Gastrocnemius medialis (tissue), 4 donors: Measurements from ENCODE around the gene RORB. TPM values are rescaled to one million over a fixed set of nuclear protein-coding genes. Genes with fewer than 3 reads are reported as not detected.

Experiments
- ATAC-seq, 2 donors: fragments of 150-250 bp; one replicate each; pipeline ENCODE4 v1.9.1; 2016
- DNase-seq, 2 donors: peaks; one replicate each; pipeline ENCODE4 v3.0.0-alpha.2; 2019
- H3K27ac ChIP-seq, 4 donors: fragments of 200-600 bp; sonication (generic); 1 replicate in 1 of 4; 2 replicates in 3 of 4; pipeline ENCODE4 v1.5.1; 2016 to 2018; ENCODE audit warnings: mild to moderate bottlenecking in 2 of 4, moderate library complexity in 1 of 4
- H3K27me3 ChIP-seq, 3 donors: fragments of 200-600 bp; sonication (generic) in 2 of 3; 1 replicate in 1 of 3; 2 replicates in 2 of 3; pipeline versions ENCODE4 v1.5.1 to v1.6.0; 2016 to 2019; ENCODE audit warnings: mild to moderate bottlenecking in 1 of 3, moderate library complexity in 1 of 3
- H3K36me3 ChIP-seq, 2 donors: fragments of 200-600 bp; sonication (generic) in 1 of 2; one replicate each; pipeline ENCODE4 v1.5.1; 2017 to 2018
- H3K4me1 ChIP-seq, 2 donors: fragments of 200-600 bp; sonication (generic) in 1 of 2; one replicate each; pipeline ENCODE4 v1.5.1; 2016 to 2017; ENCODE audit warnings: mild to moderate bottlenecking in 2 of 2
- H3K4me3 ChIP-seq, 4 donors: fragments of 200-600 bp; sonication (generic) in 3 of 4; 1 replicate in 1 of 4; 2 replicates in 3 of 4; pipeline ENCODE4 v1.5.1; 2016 to 2019; ENCODE audit warnings: mild to moderate bottlenecking in 2 of 4
- H3K9me3 ChIP-seq, 3 donors: fragments of 200-600 bp; sonication (generic) in 2 of 3; 1 replicate in 1 of 3; 2 replicates in 2 of 3; pipeline ENCODE4 v1.5.1; 2016 to 2019
- POLR2A ChIP-seq, 2 donors: fragments of 450-650 bp; IDR thresholded peaks; one replicate each; pipeline ENCODE4 v1.6.1; 2017; ENCODE audit warnings: antibody characterized with exemption in 2 of 2, mild to moderate bottlenecking in 2 of 2, moderate library complexity in 2 of 2
- in situ Hi-C, 4 donors: fragments of 200-750 bp; cut with MboI; loops; one replicate each; pipeline versions ENCODE4 v1.15.0 to v1.8.0; 2017; ENCODE audit warnings: low sequenced_read_pairs in 4 of 4
- intact Hi-C: fragments of 100-400 bp; cut with DNase I; formaldehyde crosslinking; loops from one replicate; pipeline ENCODE4 v1.15.1; 2023; ENCODE audit warnings: low total_unique reads
- total RNA-seq, 4 donors: library from RNA; depleted of rRNA; stranded (reverse); fragments of >200 nt; gene quantifications; one replicate each; pipeline versions ENCODE4 v1.1.0 to v1.2.3, GENCODE V29; 2016
- TF ChIP-seq, protein P1 (sequence below), 5 experiments: fragments of 450-650 bp in 3 of 5; fragments of 200-600 bp in 2 of 5; sonication (generic) in 2 of 5; IDR thresholded peaks in 4 of 5; conservative IDR thresholded peaks in 1 of 5; 1 replicate in 4 of 5; 2 replicates in 1 of 5; pipeline ENCODE4 v1.5.1; 2016 to 2019; ENCODE audit warnings: antibody characterized with exemption in 5 of 5, mild to moderate bottlenecking in 3 of 5, moderate library complexity in 3 of 5

The RORB gene
- total RNA-seq, 4 donors from 2014 or later, result 0.10 TPM; not detected in 3

DNA sequence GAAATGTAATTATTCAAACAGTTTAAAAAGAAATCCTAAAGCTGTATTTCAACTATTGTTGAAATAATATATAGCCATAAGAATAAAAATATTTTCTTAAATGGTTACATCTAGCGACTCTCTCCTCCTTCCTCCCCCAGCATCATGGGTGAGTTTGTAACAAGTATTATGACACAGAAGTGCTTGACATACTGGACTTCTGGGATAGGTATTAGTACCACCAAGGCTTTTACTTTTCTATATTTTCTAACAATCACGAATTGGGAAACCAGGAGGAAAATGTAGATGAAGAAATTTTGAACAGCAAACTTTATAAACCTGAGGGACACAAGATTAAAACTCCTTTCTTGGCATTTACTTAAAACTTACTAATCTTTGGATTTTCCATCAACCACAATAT lies 4.4 kb downstream of the RORB start:
- peaks cover 7 to 33% of the 10 kb centered on the region in 2 donors for H3K4me1 ChIP-seq
- H3K27ac ChIP-seq, result no peak overlapping the region
- intact Hi-C loops, result no loop called here
- no peaks in the 10 kb centered on the region for H3K36me3 ChIP-seq
- H3K27me3 ChIP-seq, result peaks cover 18 to 26% (median 21%) of the 10 kb centered on the region in 3 donors
- TF ChIP-seq, protein P1, sequence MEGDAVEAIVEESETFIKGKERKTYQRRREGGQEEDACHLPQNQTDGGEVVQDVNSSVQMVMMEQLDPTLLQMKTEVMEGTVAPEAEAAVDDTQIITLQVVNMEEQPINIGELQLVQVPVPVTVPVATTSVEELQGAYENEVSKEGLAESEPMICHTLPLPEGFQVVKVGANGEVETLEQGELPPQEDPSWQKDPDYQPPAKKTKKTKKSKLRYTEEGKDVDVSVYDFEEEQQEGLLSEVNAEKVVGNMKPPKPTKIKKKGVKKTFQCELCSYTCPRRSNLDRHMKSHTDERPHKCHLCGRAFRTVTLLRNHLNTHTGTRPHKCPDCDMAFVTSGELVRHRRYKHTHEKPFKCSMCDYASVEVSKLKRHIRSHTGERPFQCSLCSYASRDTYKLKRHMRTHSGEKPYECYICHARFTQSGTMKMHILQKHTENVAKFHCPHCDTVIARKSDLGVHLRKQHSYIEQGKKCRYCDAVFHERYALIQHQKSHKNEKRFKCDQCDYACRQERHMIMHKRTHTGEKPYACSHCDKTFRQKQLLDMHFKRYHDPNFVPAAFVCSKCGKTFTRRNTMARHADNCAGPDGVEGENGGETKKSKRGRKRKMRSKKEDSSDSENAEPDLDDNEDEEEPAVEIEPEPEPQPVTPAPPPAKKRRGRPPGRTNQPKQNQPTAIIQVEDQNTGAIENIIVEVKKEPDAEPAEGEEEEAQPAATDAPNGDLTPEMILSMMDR (IDR thresholded peaks at IDR 0.05 in 4 of 5, conservative IDR thresholded peaks at IDR 0.05 in 1 of 5), result no peak
- no peak for TF ChIP-seq POLR2A (IDR thresholded peaks at IDR 0.05)
- no peaks in the 10 kb centered on the region for H3K9me3 ChIP-seq
- in situ Hi-C loops, result no loop called here
- H3K4me3 ChIP-seq, result no peak overlapping the region
- DNase-seq, result no peak
- ATAC-seq, result no peak

DNA sequence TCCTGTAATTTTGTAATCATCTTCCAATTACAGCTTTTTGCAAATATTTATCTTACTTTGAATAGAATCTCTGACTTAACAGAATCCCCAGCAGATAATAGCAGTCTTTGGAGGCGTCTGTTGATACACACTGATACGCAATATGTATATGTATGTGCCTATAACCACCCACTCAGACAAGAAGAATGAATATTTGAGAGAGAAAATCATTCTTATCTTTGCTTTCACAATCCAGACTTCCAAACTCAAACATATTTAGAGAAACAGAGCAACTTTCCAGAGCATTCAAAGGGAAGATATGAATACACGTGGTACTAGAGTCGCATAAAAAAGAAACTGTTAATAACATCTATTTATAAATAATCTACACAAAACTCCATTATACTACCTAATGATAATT lies 6.1 kb downstream of the RORB start:
- in situ Hi-C loops, result no loop called here
- H3K9me3 ChIP-seq, result no peaks in the 10 kb centered on the region
- intact Hi-C loops, result no loop called here
- TF ChIP-seq POLR2A (IDR thresholded peaks at IDR 0.05), result no peak
- TF ChIP-seq, protein P1 (IDR thresholded peaks at IDR 0.05 in 4 of 5, conservative IDR thresholded peaks at IDR 0.05 in 1 of 5), result no peak
- ATAC-seq (no peak), DNase-seq (no peak)
- H3K27me3 ChIP-seq, result peaks cover 18 to 26% (median 19%) of the 10 kb centered on the region in 3 donors
- H3K4me1 ChIP-seq, result peaks cover 7 to 19% of the 10 kb centered on the region in 2 donors
- H3K27ac ChIP-seq, result no peak overlapping the region
- H3K36me3 ChIP-seq, result no peaks in the 10 kb centered on the region
- H3K4me3 ChIP-seq, result no peak overlapping the region

DNA sequence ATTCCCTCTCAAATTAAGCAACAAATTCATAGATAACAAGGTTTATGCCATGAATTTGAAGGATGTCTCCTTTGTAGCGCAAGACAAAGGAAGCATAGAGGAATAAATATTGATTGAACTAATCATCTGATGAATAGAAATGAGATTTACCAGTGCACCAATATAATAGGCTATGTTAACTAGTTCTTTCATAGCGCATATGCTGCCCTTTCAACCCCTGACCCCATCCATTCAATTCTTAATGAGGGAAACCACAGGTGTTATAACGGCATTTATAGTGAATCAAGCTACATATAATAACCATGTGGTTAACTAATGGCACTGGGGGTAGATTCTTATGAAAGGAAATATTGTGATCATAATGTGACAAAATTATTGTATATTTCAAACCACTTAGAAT lies 6.5 kb downstream of the RORB start:
- no peak overlapping the region for H3K4me3 ChIP-seq
- peaks cover 16 to 23% (median 17%) of the 10 kb centered on the region in 3 donors for H3K27me3 ChIP-seq
- no peaks in the 10 kb centered on the region for H3K36me3 ChIP-seq
- in situ Hi-C loops, result no loop called here
- H3K9me3 ChIP-seq, result no peaks in the 10 kb centered on the region
- peaks cover 7 to 15% of the 10 kb centered on the region in 2 donors for H3K4me1 ChIP-seq
- TF ChIP-seq POLR2A (IDR thresholded peaks at IDR 0.05), result no peak
- TF ChIP-seq, protein P1 (IDR thresholded peaks at IDR 0.05 in 4 of 5, conservative IDR thresholded peaks at IDR 0.05 in 1 of 5), result no peak
- intact Hi-C loops, result no loop called here
- ATAC-seq, result no peak
- no peak overlapping the region for H3K27ac ChIP-seq
- no peak for DNase-seq

DNA sequence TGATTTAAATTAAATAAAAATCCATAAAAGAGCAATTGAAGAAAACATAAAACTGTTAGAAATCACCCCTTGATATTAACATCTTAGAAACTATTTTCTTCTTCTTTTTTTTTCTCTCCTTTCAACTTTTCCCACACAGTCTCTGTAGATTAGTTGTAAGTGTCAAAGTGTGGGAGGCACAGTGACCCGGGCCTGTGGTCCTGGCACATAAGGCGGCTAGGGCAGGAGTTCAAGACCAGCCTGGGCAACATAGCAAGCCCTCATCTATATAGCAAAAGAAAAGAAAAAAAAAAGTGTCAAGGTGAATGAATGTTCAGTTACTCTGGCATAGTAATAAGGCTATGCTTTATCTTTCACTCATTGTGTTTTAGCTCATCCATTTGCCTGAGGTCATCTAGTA lies 14.2 kb downstream of the RORB start:
- H3K9me3 ChIP-seq, result no peaks in the 10 kb centered on the region
- H3K36me3 ChIP-seq, result no peaks in the 10 kb centered on the region
- no peak for DNase-seq
- no peaks in the 10 kb centered on the region for H3K4me1 ChIP-seq
- H3K4me3 ChIP-seq, result no peak overlapping the region
- intact Hi-C loops, result no loop called here
- no peaks in the 10 kb centered on the region for H3K27me3 ChIP-seq
- TF ChIP-seq, protein P1 (IDR thresholded peaks at IDR 0.05 in 4 of 5, conservative IDR thresholded peaks at IDR 0.05 in 1 of 5), result no peak
- no peak for TF ChIP-seq POLR2A (IDR thresholded peaks at IDR 0.05)
- ATAC-seq, result no peak
- no peak overlapping the region for H3K27ac ChIP-seq
- in situ Hi-C loops, result no loop called here

DNA sequence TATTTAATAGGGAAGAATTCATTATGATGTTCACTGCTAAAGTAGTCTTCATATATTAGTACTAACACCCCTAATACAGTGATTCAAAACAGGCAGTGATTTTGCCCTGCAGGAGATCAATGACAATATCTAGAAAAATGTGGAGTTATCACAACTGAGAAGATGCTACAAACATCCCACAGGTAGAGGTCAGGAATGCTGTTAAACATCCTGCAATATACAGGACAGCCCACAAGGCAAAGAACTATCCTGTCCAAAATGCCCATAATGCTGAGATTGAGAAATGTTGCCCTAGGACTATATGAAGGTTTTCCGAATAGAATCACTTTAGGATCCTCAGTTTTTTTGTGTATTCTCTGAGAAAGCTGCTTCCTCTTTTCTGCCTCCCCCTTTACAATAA lies 15.3 kb downstream of the RORB start:
- Histone ChIP-seq H3K27ac (no peak overlapping the region), H3K4me1 (no peaks in the 10 kb centered on the region), H3K9me3 (no peaks in the 10 kb centered on the region), H3K27me3 (no peaks in the 10 kb centered on the region), H3K36me3 (no peaks in the 10 kb centered on the region), H3K4me3 (no peak overlapping the region)
- TF ChIP-seq, protein P1 (IDR thresholded peaks at IDR 0.05 in 4 of 5, conservative IDR thresholded peaks at IDR 0.05 in 1 of 5), result no peak
- TF ChIP-seq POLR2A (IDR thresholded peaks at IDR 0.05), result no peak
- intact Hi-C loops (no loop called here), in situ Hi-C loops (no loop called here)
- DNase-seq (no peak), ATAC-seq (no peak)
